Transverse colon (tissue), 4 donors: Measurements from ENCODE around the gene BTRC. TPM values are rescaled to one million over a fixed set of nuclear protein-coding genes. Genes with fewer than 3 reads are reported as not detected.

Experiments used
- DNase-seq: peaks from one replicate; pipeline ENCODE4 v3.0.0-alpha.2; 2019
- H3K27ac ChIP-seq, 4 donors: fragments of 200-600 bp; sonication (generic); 2 replicates each; pipeline ENCODE4 v1.5.1; 2016 to 2018; ENCODE audit warnings: inconsistent platforms in 4 of 4
- H3K27me3 ChIP-seq: fragments of 200-600 bp; sonication (generic); 2 replicates; pipeline ENCODE4 v1.5.1; 2017; ENCODE audit warnings: inconsistent platforms
- H3K36me3 ChIP-seq, 4 donors: fragments of 200-600 bp; sonication (generic); 2 replicates each; pipeline ENCODE4 v1.5.1; 2017 to 2019; ENCODE audit warnings: inconsistent platforms in 4 of 4
- H3K4me1 ChIP-seq, 4 donors: fragments of 200-600 bp; sonication (generic); 2 replicates each; pipeline ENCODE4 v1.5.1; 2017 to 2020; ENCODE audit warnings: inconsistent platforms in 4 of 4
- H3K4me3 ChIP-seq, 4 donors: fragments of 200-600 bp; sonication (generic); 1 replicate in 1 of 4; 2 replicates in 3 of 4; pipeline versions ENCODE4 v1.5.1 to v1.6.1; 2017 to 2019; ENCODE audit warnings: inconsistent platforms in 4 of 4
- H3K9me3 ChIP-seq, 2 donors: fragments of 200-600 bp; sonication (generic); 2 replicates each; pipeline ENCODE4 v1.5.1; 2017 to 2019; ENCODE audit warnings: inconsistent platforms in 2 of 2
- CTCF ChIP-seq, 5 experiments: fragments of 200-600 bp in 3 of 5; fragments of 450-650 bp in 2 of 5; sonication (generic) in 3 of 5; IDR thresholded peaks; 1 replicate in 2 of 5; 2 replicates in 3 of 5; pipeline ENCODE4 v1.5.1; 2016 to 2017; ENCODE audit warnings: antibody characterized with exemption in 5 of 5, inconsistent platforms in 3 of 5, mild to moderate bottlenecking in 2 of 5, moderate library complexity in 1 of 5
- EP300 ChIP-seq: sonication (generic); formaldehyde crosslinking; IDR thresholded peaks from one replicate; pipeline ENCODE4 v1.6.1; 2017; ENCODE audit warnings: antibody characterized with exemption, low read depth
- POLR2A ChIP-seq: fragments of 450-650 bp; IDR thresholded peaks from one replicate; pipeline ENCODE4 v1.6.1; 2016; ENCODE audit warnings: antibody characterized with exemption, mild to moderate bottlenecking, moderate library complexity
- POLR2AphosphoS5 ChIP-seq, 3 donors: sonication (generic); formaldehyde crosslinking; IDR thresholded peaks; one replicate each; pipeline ENCODE4 v1.6.1; 2016; ENCODE audit warnings: antibody characterized with exemption in 3 of 3
- WGBS, 2 donors: methylation state at CpG; one replicate each; pipeline ENCODE4 v1.1.5; 2018; ENCODE audit warnings: low coverage in 1 of 2; 5-methylcytosine and 5-hydroxymethylcytosine counted together
- in situ Hi-C, 4 donors: fragments of 200-750 bp; cut with MboI; loops; one replicate each; pipeline versions ENCODE4 v1.15.0 to v1.15.1; 2017; ENCODE audit warnings: low sequenced_read_pairs in 3 of 4, low pct_ligation_motif_present in 1 of 4, low pct_unique_long_range_greater_than_20kb in 1 of 4
- intact Hi-C: fragments of 100-400 bp; cut with DNase I; formaldehyde crosslinking; loops from one replicate; pipeline ENCODE4 v1.15.1; 2023; ENCODE audit warnings: low total_unique reads
- total RNA-seq, 4 donors: library from RNA; depleted of rRNA; stranded (reverse); fragments of >200 nt; gene quantifications; one replicate each; pipeline ENCODE4 v1.1.0, GENCODE V29; 2016

BTRC gene
- total RNA-seq, 4 donors from 2014 or later = 8.6 to 195 (median 32.0) TPM

- no peaks in the 10 kb centered on the region for H3K9me3 ChIP-seq
- no peak overlapping the region for H3K27ac ChIP-seq
- peaks cover 80% of the 10 kb centered on the region for H3K27me3 ChIP-seq
- TF ChIP-seq POLR2AphosphoS5 (IDR thresholded peaks at IDR 0.05) (no peak), POLR2A (no peak), CTCF (IDR thresholded peaks at IDR 0.05) (no peak), EP300 (no peak)
- peaks cover 0 to 3% (median 0%) of the 10 kb centered on the region in 4 donors for H3K4me1 ChIP-seq
- intact Hi-C loops = no loop called here
- 35 to 50% methylated on average over 1 to 23 of the region's 25 CpGs for WGBS, 2 donors
- H3K36me3 ChIP-seq = no peaks in the 10 kb centered on the region
- in situ Hi-C loops = loop anchor here in 1 of 4 donors (25.0 kb wide), 1 partner anchor 252 kb away; no protein-coding TSS in a partner anchor
- no peak for DNase-seq
- H3K4me3 ChIP-seq = no peak overlapping the region
These were observed 43.3 kb upstream of the BTRC start for GRCh38 chr10:101310529-101311184.

- no peaks in the 10 kb centered on the region for H3K9me3 ChIP-seq
- no peak overlapping the region for H3K4me3 ChIP-seq
- peaks cover 0 to 3% (median 0%) of the 10 kb centered on the region in 4 donors for H3K4me1 ChIP-seq
- 30 to 38% methylated on average over 2 to 15 of the region's 15 CpGs for WGBS, 2 donors
- no peak for TF ChIP-seq POLR2AphosphoS5 (IDR thresholded peaks at IDR 0.05)
- no peak for TF ChIP-seq POLR2A
- no peak for TF ChIP-seq CTCF (IDR thresholded peaks at IDR 0.05)
- no peak for DNase-seq
- no peak overlapping the region for H3K27ac ChIP-seq
- no peaks in the 10 kb centered on the region for H3K36me3 ChIP-seq
- intact Hi-C loops (no loop called here), in situ Hi-C loops (loop anchor here in 1 of 4 donors (25.0 kb wide), 1 partner anchor 251 kb away; no protein-coding TSS in a partner anchor)
- H3K27me3 ChIP-seq = peaks cover 72% of the 10 kb centered on the region
These were observed 42.5 kb upstream of the BTRC start for GRCh38 chr10:101311185-101312066.

- intact Hi-C loops = no loop called here
- in situ Hi-C loops = loop anchor here in 1 of 4 donors (25.0 kb wide), 1 partner anchor 243 kb away; no protein-coding TSS in a partner anchor
- DNase-seq = no peak
- Histone ChIP-seq H3K4me3 (no peak overlapping the region), H3K27me3 (peaks cover 25% of the 10 kb centered on the region), H3K36me3 (no peaks in the 10 kb centered on the region), H3K4me1 (no peaks in the 10 kb centered on the region), H3K9me3 (no peaks in the 10 kb centered on the region), H3K27ac (no peak overlapping the region)
- TF ChIP-seq POLR2A = no peak
- no peak for TF ChIP-seq CTCF (IDR thresholded peaks at IDR 0.05)
- no peak for TF ChIP-seq POLR2AphosphoS5 (IDR thresholded peaks at IDR 0.05)
- no peak for TF ChIP-seq EP300
- 69% methylated on average over 3 of the region's 3 CpGs; no CpG with 5 or more reads in 1 of the 2 donors for WGBS, 2 donors
These were observed 34.6 kb upstream of the BTRC start for GRCh38 chr10:101319241-101319915.

- intact Hi-C loops = no loop called here
- no peak overlapping the region for H3K27ac ChIP-seq
- TF ChIP-seq POLR2AphosphoS5 (IDR thresholded peaks at IDR 0.05) (no peak), CTCF (IDR thresholded peaks at IDR 0.05) (no peak), POLR2A (no peak), EP300 (no peak)
- H3K4me3 ChIP-seq = no peak overlapping the region
- no peaks in the 10 kb centered on the region for H3K9me3 ChIP-seq
- no peak for DNase-seq
- in situ Hi-C loops = loop anchor here in 1 of 4 donors (25.0 kb wide), 1 partner anchor 241 kb away; no protein-coding TSS in a partner anchor
- no peaks in the 10 kb centered on the region for H3K36me3 ChIP-seq
- no peaks in the 10 kb centered on the region for H3K4me1 ChIP-seq
- peaks cover 18% of the 10 kb centered on the region for H3K27me3 ChIP-seq
- WGBS, 2 donors = 92% methylated on average over 4 of the region's 4 CpGs; no CpG with 5 or more reads in 1 of the 2 donors
These were observed 32.9 kb upstream of the BTRC start for GRCh38 chr10:101321073-101321472.
